ENCODE results near the gene C17orf67. TPM values are rescaled to one million over a fixed set of nuclear protein-coding genes. Genes with fewer than 3 reads are reported as not detected.

The C17orf67 gene
- total and polyA plus RNA-seq, 2 of the 13 experiments (the other 11 are each of a cell fraction or from before 2014, with no cell fraction given): 0.41 to 0.86 TPM

GRCh38 chr17:56803071-56803470 is 30.6 kb downstream of the C17orf67 start:
- Histone ChIP-seq H2AFZ (ENCODE audit: low read length) (no peak overlapping the region), H3K4me3 (replicated peaks in 1 of 3; ENCODE audit: insufficient read depth in 1 of 3, low read depth in 2 of 3, low read length in 3 of 3) (no peak overlapping the region), H3K4me2 (ENCODE audit: low read depth, low read length) (no peak overlapping the region), H4K20me1 (ENCODE audit: insufficient read depth, low read length) (no peaks in the 10 kb centered on the region), H3K79me2 (ENCODE audit: insufficient read depth, low read length) (no peaks in the 10 kb centered on the region), H3K27me3 (ENCODE audit: control insufficient read depth in 1 of 2, insufficient read depth in 2 of 2, low read length in 2 of 2) (peaks cover 0 to 26% of the 10 kb centered on the region in 2 experiments; a peak in 1 of 5 replicates), H3K9me3 (ENCODE audit: low read length) (no peaks in the 10 kb centered on the region), H3K4me1 (ENCODE audit: insufficient read depth, low read length) (peaks cover 14% of the 10 kb centered on the region), H3K9ac (ENCODE audit: insufficient read depth, low read depth, low read length) (no peak overlapping the region), H3K36me3 (replicated peaks in 1 of 2; ENCODE audit: control insufficient read depth in 1 of 2, insufficient read depth in 2 of 2, low read length in 2 of 2) (no peaks in the 10 kb centered on the region), H3K27ac (ENCODE audit: extremely low read length, insufficient read depth, low read length) (no peak overlapping the region)
- BruUV-seq (replicated peaks): no TSS peak
- ATAC-seq (no peak), FAIRE-seq (no peak), DNase-seq (ENCODE audit: low spot score) (no peak)
- ChIA-PET CTCF (ENCODE audit: low intra/inter-chr PET ratio, low total read pairs) (no interaction called here), POLR2A (no interaction called here)
- WGBS (ENCODE audit: low lambda C conversion rate): 20% methylated on average over 1 of the region's 1 CpG
- in situ Hi-C loops (cut with HindIII; ENCODE audit: extremely low pct_ligation_motif_present, low pct_unique_long_range_greater_than_20kb): no loop called here
- intact Hi-C loops (cut with micrococcal nuclease; ENCODE audit: unreplicated experiment): no loop called here
- TF ChIP-seq ATM (IDR thresholded peaks at IDR 0.05; ENCODE audit: borderline replicate concordance): no peak
- no peak for TF ChIP-seq SMAD3 (CRISPR knock-in tag; IDR thresholded peaks at IDR 0.05)
- no peak for TF ChIP-seq SNRNP70 (IDR thresholded peaks at IDR 0.05; ENCODE audit: low read depth, low read length)
- no peak for TF ChIP-seq ZNF253 (CRISPR knock-in tag; IDR thresholded peaks at IDR 0.05; ENCODE audit: borderline replicate concordance)
- TF ChIP-seq TEF (CRISPR knock-in tag; IDR thresholded peaks at IDR 0.05): no peak
- no peak for TF ChIP-seq CEBPB (IDR thresholded peaks at IDR 0.05; ENCODE audit: borderline replicate concordance, low read depth, low read length)
- no peak for TF ChIP-seq ZC3H4 (CRISPR knock-in tag; IDR thresholded peaks at IDR 0.05; ENCODE audit: borderline replicate concordance)
- TF ChIP-seq ZNF264 (CRISPR knock-in tag; IDR thresholded peaks at IDR 0.05): no peak
- TF ChIP-seq DMAP1 (CRISPR knock-in tag; IDR thresholded peaks at IDR 0.05): no peak
- TF ChIP-seq ATF3 (CRISPR knock-in tag; IDR thresholded peaks at IDR 0.05): no peak
